Fibroblast of lung (primary cell): ENCODE results near the gene TIGD2.

Experiments used
- CTCF ChIP-seq, 2 donors: IDR thresholded peaks in 1 of 2; conservative IDR thresholded peaks in 1 of 2; 1 replicate in 1 of 2; 2 replicates in 1 of 2; pipeline ENCODE4 v1.5.1; 2011 to 2012; ENCODE audit warnings: low read length in 2 of 2, control low read depth in 1 of 2, inconsistent platforms in 1 of 2, low read depth in 1 of 2, mild to moderate bottlenecking in 1 of 2
- EZH2 ChIP-seq: IDR thresholded peaks from 2 replicates; pipeline ENCODE4 v1.5.1; 2012; ENCODE audit warnings: low read length, control low read depth, mild to moderate bottlenecking; ENCODE audit errors: missing control alignments

GRCh38 chr4:89099034-89099433, 12.3 kb upstream of the TIGD2 start:
- no peak for TF ChIP-seq CTCF (conservative IDR thresholded peaks at IDR 0.05 in 1 of 2, IDR thresholded peaks at IDR 0.05 in 1 of 2; ENCODE audit: low read depth in 1 of 2, low read length in 2 of 2)
- no peak for TF ChIP-seq EZH2
